Mesodermal cell (in vitro differentiated cells): ENCODE measurements around the gene COLGALT1.
"Not testable (repeated sequence)": the region's sequence is repeated elsewhere in the genome, so short reads cannot be mapped to it uniquely, and the experiment has no call there.

Experiments
- H3K27ac ChIP-seq: 2 replicates; pipeline ENCODE4 v1.7.0; 2013; ENCODE audit warnings: mild to moderate bottlenecking, low read depth, low read length, moderate library complexity; ENCODE audit not compliant: severe bottlenecking
- H3K36me3 ChIP-seq: 2 replicates; pipeline ENCODE4 v1.7.1; 2013; ENCODE audit warnings: mild to moderate bottlenecking, low read length, moderate library complexity; ENCODE audit not compliant: control insufficient read depth, insufficient read depth
- H3K4me1 ChIP-seq: one replicate; pipeline ENCODE4 v1.7.1; 2013; ENCODE audit warnings: mild to moderate bottlenecking, low read length; ENCODE audit not compliant: insufficient read depth, control insufficient read depth, poor library complexity, severe bottlenecking
- H3K4me3 ChIP-seq: 2 replicates; pipeline ENCODE4 v1.7.0; 2013; ENCODE audit warnings: low read length, control low read depth, mild to moderate bottlenecking; ENCODE audit not compliant: insufficient read depth, poor library complexity, severe bottlenecking; ENCODE audit errors: extremely low read depth
- H3K9me3 ChIP-seq: 2 replicates; pipeline ENCODE4 v1.7.1; 2013; ENCODE audit warnings: mild to moderate bottlenecking, low read length, moderate library complexity; ENCODE audit not compliant: control insufficient read depth
- WGBS, 2 experiments: methylation state at CpG; one replicate each; pipeline ENCODE4 v1.1.5; 2013; ENCODE audit warnings: missing lambda C conversion rate in 2 of 2; ENCODE audit not compliant: insufficient coverage in 2 of 2; 5-methylcytosine and 5-hydroxymethylcytosine counted together

The COLGALT1 gene

GRCh38 chr19:17560205-17560595 lies 4.8 kb downstream of the COLGALT1 start:
- Histone ChIP-seq H3K36me3 (peaks cover 54% of the 10 kb centered on the region), H3K4me1 (peaks cover 7% of the 10 kb centered on the region), H3K27ac (peak overlapping the region; percentile 49), H3K4me3 (no peak overlapping the region), H3K9me3 (no peaks in the 10 kb centered on the region)
- WGBS, 2 experiments = 89 to 95% methylated on average over 14 of the region's 14 CpGs

- H3K4me1 ChIP-seq = peaks cover 7% of the 10 kb centered on the region
- peaks cover 61% of the 10 kb centered on the region for H3K36me3 ChIP-seq
- 100% methylated on average over 3 of the region's 4 CpGs for WGBS, 2 experiments
- H3K27ac ChIP-seq = no peak overlapping the region
- no peak overlapping the region for H3K4me3 ChIP-seq
- H3K9me3 ChIP-seq = no peaks in the 10 kb centered on the region
Measured at GRCh38 chr19:17562097-17562496, 6.6 kb downstream of the COLGALT1 start.

GRCh38 chr19:17562561-17562960 lies 7.1 kb downstream of the COLGALT1 start:
- WGBS, 2 experiments = 86 to 92% methylated on average over 9 to 11 of the region's 11 CpGs
- Histone ChIP-seq H3K27ac (no peak overlapping the region), H3K4me3 (no peak overlapping the region), H3K4me1 (peaks cover 7% of the 10 kb centered on the region), H3K9me3 (no peaks in the 10 kb centered on the region), H3K36me3 (peaks cover 61% of the 10 kb centered on the region)

- WGBS, 2 experiments = 71 to 76% methylated on average over 6 of the region's 6 CpGs
Measured at GRCh38 chr19:17564781-17565180, 9.3 kb downstream of the COLGALT1 start.

GRCh38 chr19:17565611-17566010 lies 10.2 kb downstream of the COLGALT1 start:
- H3K27ac ChIP-seq = no peak overlapping the region
- no peak overlapping the region for H3K4me3 ChIP-seq
- WGBS, 2 experiments = 80 to 84% methylated on average over 2 of the region's 3 CpGs
- H3K4me1 ChIP-seq = peaks cover 3% of the 10 kb centered on the region
- no peaks in the 10 kb centered on the region for H3K9me3 ChIP-seq
- peaks cover 72% of the 10 kb centered on the region for H3K36me3 ChIP-seq

More at GRCh38 chr19:17564781-17565180, 9.3 kb downstream of the COLGALT1 start:
- no peak overlapping the region for H3K4me3 ChIP-seq
- peaks cover 7% of the 10 kb centered on the region for H3K4me1 ChIP-seq
- peak overlapping the region; percentile 57 for H3K27ac ChIP-seq
- H3K36me3 ChIP-seq = peaks cover 69% of the 10 kb centered on the region
- H3K9me3 ChIP-seq = no peaks in the 10 kb centered on the region

- H3K9me3 ChIP-seq = no peaks in the 10 kb centered on the region
- peaks cover 78% of the 10 kb centered on the region for H3K36me3 ChIP-seq
- WGBS, 2 experiments = 100% methylated on average over 1 of the region's 1 CpG
- peaks cover 3% of the 10 kb centered on the region for H3K4me1 ChIP-seq
- no peak overlapping the region for H3K4me3 ChIP-seq
- no peak overlapping the region for H3K27ac ChIP-seq
Measured at GRCh38 chr19:17567940-17568339, 12.5 kb downstream of the COLGALT1 start.

GRCh38 chr19:17570291-17570690 lies 14.8 kb downstream of the COLGALT1 start:
- not testable (repeated sequence) for H3K4me3 ChIP-seq, H3K27ac ChIP-seq, H3K9me3 ChIP-seq, H3K4me1 ChIP-seq
- 100% methylated on average over 1 to 2 of the region's 5 CpGs for WGBS, 2 experiments
- H3K36me3 ChIP-seq = peaks cover 89% of the 10 kb centered on the region

- Histone ChIP-seq H3K36me3 (peaks cover 94% of the 10 kb centered on the region), H3K4me3 (no peak overlapping the region), H3K4me1 (no peaks in the 10 kb centered on the region), H3K9me3 (no peaks in the 10 kb centered on the region), H3K27ac (no peak overlapping the region)
- 100% methylated on average over 2 to 3 of the region's 6 CpGs for WGBS, 2 experiments
Measured at GRCh38 chr19:17570791-17571190, 15.3 kb downstream of the COLGALT1 start.

GRCh38 chr19:17572638-17573037 lies 17.2 kb downstream of the COLGALT1 start:
- no peak overlapping the region for H3K27ac ChIP-seq
- H3K4me1 ChIP-seq = no peaks in the 10 kb centered on the region
- H3K4me3 ChIP-seq = no peak overlapping the region
- H3K36me3 ChIP-seq = peaks cover 95% of the 10 kb centered on the region
- 94 to 98% methylated on average over 5 to 7 of the region's 7 CpGs for WGBS, 2 experiments
- H3K9me3 ChIP-seq = no peaks in the 10 kb centered on the region

GRCh38 chr19:17575871-17576757 lies 20.7 kb downstream of the COLGALT1 start:
- Histone ChIP-seq H3K4me1 (no peaks in the 10 kb centered on the region), H3K27ac (no peak overlapping the region), H3K9me3 (no peaks in the 10 kb centered on the region), H3K36me3 (peaks cover 94% of the 10 kb centered on the region), H3K4me3 (no peak overlapping the region)
- WGBS, 2 experiments = 91 to 99% methylated on average over 8 to 10 of the region's 11 CpGs
